Loucy (cell line): ENCODE results near the gene LZTFL1.

Source experiments
- EZH2phosphoT487 ChIP-seq: fragments of 200-600 bp; IDR thresholded peaks from 2 replicates; pipeline ENCODE4 v1.6.1; 2018; ENCODE audit warnings: antibody characterized with exemption, mild to moderate bottlenecking, moderate library complexity, borderline replicate concordance
- TF ChIP-seq, protein P1 (sequence below): fragments of 200-600 bp; sonication (generic); conservative IDR thresholded peaks from 2 replicates; pipeline ENCODE4 v1.5.1; 2014; ENCODE audit warnings: mild to moderate bottlenecking, antibody characterized with exemption, low read length

DNA sequence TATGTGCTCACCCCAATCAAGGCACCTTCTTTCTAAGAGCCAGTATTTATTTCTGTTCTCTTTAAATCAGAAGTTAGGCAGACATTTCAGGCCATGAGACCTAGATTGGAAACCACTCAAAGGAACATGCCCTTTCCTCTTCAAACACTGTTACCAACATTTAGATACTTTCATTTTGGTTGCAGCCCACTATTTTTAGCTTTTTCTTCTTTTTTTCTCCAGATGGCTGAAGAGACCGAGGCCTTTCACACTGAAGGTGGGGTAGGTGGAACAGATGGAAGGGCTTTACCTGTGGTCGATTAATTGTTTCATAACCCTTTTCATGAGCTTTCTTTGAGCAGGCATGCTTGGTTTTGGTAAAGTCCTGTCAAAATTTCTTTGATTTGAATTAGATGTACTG, 10.9 kb upstream of the LZTFL1 start:
- TF ChIP-seq, protein P1, sequence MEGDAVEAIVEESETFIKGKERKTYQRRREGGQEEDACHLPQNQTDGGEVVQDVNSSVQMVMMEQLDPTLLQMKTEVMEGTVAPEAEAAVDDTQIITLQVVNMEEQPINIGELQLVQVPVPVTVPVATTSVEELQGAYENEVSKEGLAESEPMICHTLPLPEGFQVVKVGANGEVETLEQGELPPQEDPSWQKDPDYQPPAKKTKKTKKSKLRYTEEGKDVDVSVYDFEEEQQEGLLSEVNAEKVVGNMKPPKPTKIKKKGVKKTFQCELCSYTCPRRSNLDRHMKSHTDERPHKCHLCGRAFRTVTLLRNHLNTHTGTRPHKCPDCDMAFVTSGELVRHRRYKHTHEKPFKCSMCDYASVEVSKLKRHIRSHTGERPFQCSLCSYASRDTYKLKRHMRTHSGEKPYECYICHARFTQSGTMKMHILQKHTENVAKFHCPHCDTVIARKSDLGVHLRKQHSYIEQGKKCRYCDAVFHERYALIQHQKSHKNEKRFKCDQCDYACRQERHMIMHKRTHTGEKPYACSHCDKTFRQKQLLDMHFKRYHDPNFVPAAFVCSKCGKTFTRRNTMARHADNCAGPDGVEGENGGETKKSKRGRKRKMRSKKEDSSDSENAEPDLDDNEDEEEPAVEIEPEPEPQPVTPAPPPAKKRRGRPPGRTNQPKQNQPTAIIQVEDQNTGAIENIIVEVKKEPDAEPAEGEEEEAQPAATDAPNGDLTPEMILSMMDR, result no peak
- TF ChIP-seq EZH2phosphoT487, result no peak
